NCI-H1092 (cell line): ENCODE data around the gene SKI.

Source experiments
- DNase-seq: peaks from one replicate; lab custom pipeline; 2025; lab: John Stamatoyannopoulos, UW

The SKI gene

DNA sequence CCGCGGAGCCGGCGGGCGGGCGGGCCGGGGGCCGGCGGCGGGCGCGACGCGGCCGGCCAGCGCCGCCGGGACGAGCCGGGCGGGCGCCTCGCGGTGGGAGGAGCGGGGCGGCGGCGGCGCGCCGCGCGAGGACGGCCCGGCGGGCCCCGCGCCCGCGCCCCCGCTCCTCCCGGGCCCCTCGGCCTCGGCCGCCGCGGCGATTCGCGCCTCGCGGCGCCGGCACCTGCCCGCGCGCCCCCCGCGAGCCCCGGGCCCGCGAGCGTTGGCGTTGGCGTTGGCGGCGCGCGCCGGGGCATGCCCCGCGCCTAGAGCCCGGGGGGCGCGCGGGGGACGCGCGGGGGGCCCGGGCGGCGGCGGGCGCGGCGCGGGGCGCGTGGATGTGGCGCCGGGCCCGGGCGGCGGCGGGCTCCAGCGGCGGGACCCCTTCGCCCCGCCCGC is at the start of gene SKI:
Gene SKI, plus strand, starts transcription at position 163 of the 438 bp plus-strand sequence. CDS start 448 bp downstream, outside the sequence.
- DNase-seq = no peak

DNA sequence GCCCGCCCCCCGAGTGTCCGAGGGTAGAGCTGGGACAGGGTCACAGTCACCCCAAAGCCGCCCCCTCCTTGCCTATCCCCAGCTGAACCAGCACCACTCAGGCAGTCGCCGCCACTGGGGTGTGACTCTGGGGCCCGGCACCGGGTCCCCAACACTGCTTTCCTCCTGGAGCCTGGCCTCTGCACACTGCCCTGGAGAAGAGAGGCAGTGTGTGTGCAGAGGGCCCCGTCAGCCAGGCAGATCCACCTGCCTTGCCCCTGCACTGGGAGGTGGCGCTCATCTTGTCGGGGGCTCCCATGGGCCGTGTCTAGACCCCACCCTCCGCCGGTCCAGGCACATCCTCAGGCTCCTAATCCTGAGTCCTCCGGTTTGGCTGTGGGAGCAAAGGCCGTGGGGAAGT is 49.2 kb upstream of the SKI start:
- DNase-seq = no peak

DNA sequence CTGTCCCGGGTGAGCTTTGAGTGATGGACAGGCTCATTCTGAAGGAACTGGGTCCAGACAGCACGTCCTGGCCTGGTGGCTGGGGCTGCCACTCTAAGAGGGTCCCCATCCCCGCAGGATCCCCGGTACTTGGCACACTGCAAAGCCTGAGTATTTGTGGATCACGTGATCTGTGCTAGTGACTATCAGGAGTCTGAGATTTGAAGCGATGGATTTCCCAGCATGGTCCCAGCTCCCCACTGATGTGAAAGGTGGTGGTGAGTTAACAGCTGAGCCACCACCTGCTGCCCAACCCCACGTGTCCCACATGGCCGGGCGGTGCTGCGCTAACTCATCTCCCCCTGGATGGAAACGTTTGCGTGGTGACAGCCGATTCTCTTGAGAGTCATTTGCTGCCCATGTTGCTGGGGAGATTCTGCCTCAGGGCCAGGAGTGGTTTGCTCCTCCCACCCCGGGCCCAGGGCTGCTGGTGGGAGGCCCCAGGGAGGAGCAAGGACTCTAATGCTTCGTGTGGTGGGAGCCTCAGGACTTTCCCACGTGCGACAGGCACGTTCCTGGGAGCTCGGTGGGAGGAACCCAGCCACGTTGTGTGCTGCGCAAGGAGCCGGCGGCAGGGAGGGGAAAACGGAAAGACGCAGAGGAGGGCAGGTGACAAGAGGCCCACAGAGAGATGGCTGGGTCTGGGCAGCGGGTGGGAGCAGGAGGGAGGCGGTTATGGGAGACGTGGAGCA is 48.7 kb upstream of the SKI start:
- DNase-seq = no peak

DNA sequence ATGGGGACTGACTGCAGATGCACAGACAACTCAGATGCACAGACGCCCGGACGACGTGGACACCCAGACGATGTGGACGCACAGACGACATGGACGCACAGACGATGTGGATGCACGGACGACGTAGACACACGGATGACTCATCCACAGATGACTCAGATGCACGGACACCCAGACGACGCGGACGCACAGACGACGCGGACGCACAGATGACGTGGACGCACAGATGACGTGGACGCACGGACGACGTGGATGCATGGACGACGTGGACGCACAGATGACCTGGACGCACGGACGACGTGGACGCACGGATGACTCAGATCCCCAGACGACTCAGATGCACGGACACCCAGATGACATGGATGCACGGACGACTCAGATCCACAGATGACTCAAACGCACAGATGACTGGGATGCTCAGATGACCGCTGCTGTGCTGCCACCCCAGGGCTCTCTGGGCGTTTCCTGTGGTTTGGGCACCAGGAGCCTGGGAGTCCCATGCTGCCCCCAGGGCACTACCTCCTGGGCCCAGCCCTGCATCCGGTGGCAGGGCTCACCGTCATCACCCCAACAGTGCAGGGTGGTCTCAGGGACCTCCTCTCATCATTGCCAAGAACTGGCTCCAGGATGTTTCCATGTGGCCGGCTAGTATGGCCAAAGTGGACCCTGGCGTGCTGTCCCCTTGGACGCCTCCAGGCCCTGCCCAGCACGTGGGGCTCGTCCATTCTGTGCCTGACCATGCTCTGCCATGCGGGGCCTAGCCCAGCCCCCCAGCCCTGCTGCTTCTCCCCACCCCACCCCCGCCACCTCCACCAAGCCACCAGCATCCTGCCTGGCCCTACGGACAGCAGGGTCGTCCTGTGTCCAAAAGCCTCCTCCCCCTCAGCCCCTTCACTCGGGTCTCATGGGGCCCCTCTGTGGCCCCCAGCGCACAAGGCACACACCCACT is 47.5 kb upstream of the SKI start:
- no peak for DNase-seq

DNA sequence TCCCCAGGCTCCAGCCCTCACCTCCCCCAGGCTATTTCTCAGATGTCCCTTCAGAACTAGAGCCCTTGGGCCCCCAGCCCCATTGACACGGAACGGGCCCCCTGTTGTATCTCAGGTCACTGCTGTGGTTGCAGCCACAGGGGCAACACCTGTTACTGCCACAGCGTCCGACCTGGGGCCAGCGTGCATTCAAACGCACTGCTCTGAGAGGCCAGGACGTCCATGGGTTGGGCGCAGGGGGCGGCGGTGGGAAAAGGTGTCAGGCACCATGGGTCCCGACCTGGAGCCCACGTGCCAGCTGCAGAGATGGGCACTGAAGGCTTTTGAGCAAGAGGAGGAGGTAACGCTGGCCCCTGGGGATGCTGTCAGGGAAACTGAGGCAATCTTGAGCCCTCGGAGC is 46.8 kb upstream of the SKI start:
- no peak for DNase-seq

DNA sequence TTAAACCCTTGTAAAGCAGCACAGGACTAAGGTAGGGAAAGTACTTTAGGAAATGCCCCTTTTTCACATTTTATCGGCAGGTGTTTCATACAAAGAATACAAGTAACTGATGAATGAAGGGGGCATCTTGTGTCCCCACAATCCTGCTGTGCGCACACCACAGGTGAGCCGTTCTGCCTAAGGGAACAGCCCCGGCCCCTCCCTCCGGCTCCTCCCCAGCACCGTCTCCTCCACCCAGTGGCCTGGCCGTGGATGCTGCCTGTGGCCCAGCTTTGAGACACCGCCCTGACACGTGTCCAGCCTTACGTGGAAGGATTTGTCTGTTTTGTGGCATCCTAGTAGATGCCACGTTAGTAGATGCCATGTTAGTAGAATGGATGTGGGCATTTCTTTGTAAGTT is 46.4 kb upstream of the SKI start:
- DNase-seq = no peak

DNA sequence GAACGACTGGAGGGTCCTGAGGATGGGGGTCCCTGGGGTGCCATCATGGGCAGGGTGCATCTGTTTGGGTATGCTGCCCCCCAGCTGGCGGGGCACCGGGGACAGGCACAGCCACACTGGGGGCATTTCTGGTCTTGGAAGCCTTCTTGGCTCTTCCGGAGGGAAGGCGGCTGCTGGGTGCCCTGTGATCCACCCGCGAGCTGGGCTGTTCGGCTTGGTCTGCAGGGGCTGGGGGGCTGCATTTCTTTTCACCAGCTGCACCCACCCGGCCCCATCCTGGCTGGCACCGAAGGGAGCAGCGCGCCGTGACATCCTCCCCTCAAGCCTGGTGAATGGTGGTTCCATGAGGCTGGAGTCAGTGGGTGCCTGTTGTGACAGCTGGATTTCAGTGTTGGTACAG is 45.7 kb upstream of the SKI start:
- DNase-seq = no peak

DNA sequence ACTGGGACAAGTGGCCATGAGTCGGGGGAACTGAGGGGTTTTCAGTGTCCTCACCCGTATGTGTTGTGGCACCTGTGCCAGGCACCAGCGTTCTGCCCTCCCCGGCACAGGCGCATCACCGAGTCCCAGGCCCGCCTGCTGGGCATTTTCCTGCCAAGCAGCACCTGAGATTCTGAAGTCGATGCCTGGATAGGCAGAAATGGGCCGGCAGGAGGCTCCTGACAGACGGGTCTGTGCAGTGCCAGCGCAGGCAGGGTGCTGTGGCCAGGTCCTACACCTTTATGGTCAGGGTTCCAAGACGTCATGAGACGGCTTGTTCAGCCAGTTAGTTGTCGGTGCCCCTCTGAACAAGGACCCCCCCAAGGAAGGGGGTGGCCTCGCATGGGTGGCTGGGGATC is 44.2 kb upstream of the SKI start:
- no peak for DNase-seq

DNA sequence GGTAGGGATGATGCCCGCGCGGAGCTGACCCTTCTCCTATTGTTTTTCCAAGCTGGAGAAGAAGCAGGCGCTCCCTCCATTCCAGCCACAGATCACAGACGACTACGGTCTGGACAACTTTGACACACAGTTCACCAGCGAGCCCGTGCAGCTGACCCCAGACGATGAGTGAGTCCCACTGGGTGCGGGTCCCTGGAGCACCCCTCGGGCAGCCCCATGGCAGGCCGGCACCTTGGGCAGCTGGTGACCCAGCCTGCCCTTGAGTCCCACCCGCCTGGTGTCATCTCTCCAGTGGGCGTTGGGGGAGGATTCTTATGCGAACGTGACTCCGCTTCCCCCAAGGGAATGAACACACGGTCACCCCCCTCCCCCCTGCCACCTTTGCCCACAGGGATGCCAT is 43.6 kb upstream of the SKI start:
- DNase-seq = no peak

DNA sequence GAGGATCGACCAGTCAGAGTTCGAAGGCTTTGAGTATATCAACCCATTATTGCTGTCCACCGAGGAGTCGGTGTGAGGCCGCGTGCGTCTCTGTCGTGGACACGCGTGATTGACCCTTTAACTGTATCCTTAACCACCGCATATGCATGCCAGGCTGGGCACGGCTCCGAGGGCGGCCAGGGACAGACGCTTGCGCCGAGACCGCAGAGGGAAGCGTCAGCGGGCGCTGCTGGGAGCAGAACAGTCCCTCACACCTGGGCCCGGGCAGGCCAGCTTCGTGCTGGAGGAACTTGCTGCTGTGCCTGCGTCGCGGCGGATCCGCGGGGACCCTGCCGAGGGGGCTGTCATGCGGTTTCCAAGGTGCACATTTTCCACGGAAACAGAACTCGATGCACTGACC is 43.2 kb upstream of the SKI start:
- DNase-seq = no peak

DNA sequence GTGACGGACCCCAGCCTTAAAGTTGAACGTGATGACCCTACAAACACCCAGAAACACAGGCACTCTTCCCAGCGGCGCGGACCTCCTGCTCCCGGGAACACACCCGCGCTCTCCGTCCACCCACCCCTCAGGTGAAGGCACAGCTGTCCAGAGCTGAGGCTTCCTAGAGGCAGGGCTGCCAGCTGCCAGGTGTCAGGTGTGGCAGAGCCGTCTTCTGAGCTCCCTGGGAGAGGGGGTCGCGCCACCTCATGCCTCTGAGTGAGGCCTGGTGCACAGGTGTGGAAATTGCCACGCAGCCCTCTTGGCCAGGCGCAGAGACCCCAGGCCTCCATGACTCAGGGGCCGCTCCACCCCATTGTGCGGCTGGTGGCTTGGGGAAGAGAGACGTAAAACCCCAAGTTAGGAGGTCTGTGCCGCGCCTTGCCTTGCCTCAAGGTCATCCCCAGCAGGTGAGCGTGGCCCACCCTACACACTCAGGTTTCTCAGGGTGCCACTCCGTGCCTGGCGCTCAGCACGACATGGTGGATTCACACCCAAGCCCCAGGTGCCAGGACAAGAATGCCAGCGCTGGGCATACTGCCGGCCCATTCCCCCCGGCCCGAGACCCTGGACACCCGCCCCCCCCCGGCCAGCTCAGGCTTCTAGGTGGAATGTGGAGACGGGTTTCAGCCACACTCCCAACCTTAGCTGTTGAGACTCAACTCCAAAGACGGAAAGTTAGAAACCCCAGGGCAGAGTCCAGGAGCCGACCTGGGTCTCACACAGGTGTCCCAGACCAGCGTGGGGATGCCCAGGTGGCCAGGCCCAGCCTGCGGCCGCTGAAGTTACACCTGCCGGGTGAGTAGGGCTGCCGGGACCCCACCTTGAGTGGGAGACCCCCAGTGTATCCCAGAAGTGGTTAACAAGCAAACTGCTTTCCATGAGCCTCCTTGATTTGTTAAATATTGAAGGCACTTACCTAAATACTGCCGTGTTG is 42.0 kb upstream of the SKI start:
- DNase-seq = no peak

DNA sequence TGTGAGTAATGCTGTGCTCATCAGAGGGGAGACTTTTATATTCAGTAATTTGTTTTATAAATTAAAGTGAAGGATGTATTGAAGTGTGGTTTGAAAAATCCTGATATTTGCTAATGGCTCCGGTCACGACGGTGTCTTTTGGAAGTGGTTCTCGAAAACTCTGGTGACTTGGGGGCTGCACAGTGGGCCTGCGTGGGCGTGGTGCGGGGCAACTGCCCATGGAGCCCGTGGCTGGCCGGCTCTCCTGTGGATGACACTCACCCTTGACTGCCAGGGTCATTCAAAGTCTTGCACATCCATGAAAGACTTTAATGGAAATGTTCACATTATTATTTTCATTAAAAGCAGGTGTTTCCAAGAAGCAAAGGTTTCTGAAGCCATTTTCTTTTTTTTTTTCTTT is 41.2 kb upstream of the SKI start:
- no peak for DNase-seq

DNA sequence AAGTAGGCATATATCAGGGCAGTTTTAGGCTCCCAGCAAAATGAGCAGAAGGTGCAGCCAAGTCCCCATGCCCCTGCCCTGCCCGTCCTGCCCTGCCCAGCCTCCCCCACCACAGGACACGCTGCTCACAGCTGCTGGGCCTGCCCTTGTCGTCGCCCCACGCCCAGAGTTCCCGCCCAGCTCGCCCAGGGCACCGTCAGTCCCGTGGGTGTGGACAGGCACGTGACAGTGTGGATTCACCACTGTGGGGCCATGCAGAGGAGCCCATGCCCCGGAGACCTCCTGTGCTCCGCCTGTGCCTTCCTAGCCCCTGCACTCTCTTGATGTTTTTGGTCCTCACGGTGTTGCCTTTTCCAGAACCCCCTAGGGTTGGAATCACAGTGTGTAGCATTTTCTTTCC is 40.5 kb upstream of the SKI start:
- no peak for DNase-seq

DNA sequence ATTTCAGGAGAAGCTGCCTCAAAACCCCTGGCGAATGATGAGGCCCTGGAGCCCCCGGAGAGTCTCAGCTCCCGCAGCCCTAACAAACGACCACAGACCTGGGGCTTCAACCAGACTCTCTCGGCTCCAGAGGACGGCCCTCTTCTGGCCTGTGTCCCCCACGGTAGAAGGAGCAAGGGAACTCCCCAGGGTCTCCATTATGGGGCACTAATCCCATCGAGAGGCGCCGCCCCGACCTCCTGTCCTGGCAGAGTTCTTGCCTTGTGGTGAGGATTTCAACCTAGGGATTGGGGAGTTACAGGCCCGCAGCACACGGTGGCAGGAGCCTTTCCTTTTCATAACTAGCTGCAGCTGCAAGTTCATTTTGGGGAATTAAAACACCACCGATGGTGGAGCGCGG is 39.8 kb upstream of the SKI start:
- no peak for DNase-seq

DNA sequence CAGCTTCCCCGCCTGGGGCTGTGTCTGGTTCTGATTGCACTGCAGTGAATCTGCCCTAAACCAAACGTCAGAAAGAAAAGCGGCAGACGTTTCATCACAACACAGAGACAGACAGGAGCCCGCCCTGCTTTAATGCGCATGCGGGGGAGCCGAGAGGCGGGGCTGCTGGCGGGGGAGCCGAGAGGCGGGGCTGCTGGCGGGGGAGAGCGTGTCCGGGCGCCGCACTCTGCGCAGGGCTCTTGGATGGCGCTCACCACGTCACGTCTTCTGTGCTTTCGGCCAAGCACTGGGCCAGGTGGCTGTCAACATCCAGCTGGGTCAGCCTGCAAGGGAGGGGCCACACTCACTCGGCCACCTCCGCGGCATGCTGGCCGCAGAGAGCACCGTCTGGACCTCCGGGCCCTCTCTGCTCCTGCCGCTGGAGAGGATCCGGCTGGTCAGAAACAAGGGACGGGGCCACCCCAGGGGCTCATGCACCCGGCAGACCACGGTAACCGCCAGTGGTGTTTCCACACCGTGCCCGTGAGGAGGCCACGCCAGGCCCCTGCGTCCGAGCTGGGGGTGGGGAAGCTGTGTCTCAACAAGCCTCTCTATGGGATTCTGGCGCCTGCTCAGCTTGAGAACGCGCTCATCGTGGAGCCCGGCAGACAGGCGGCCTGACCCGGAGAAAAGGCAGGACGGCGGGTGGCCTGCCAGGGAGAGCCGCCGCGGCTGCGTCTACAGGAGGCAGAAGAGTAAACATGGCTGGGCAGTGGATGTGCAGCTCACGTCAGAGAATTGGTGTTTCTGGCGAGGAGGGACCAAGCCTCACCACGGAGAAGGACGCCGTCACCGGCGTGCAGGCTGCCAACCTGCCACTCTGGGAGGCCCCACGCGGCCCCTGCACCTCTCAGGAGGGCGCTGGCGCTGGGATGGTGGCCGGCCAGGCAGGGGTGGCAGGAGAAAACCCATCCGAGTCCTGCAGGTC is 38.4 kb upstream of the SKI start:
- peak; percentile 83 for DNase-seq

DNA sequence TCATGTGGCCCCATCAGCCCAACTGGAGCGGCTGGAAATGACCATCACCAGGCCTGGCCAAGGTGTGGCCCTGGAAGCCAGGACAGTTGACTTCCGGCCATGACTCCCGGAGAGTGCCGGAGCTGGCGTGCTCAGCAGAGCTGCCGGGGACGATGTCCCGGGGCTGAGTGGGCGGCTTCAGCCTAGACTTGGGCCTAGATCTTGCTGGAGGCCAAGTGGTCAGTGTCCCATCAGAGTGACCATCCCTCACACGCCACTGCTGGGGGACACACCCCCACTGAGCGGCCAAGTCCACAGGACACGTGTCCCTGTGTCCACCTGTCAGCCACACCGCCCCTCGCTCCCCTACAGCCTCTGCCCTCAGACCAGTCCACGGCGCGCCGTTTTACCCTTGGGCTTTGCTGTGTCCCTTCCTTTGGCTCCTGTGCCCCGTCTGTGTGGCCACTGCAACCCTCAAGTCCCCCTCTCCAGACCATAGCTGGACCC is 37.6 kb upstream of the SKI start:
- DNase-seq = no peak

DNA sequence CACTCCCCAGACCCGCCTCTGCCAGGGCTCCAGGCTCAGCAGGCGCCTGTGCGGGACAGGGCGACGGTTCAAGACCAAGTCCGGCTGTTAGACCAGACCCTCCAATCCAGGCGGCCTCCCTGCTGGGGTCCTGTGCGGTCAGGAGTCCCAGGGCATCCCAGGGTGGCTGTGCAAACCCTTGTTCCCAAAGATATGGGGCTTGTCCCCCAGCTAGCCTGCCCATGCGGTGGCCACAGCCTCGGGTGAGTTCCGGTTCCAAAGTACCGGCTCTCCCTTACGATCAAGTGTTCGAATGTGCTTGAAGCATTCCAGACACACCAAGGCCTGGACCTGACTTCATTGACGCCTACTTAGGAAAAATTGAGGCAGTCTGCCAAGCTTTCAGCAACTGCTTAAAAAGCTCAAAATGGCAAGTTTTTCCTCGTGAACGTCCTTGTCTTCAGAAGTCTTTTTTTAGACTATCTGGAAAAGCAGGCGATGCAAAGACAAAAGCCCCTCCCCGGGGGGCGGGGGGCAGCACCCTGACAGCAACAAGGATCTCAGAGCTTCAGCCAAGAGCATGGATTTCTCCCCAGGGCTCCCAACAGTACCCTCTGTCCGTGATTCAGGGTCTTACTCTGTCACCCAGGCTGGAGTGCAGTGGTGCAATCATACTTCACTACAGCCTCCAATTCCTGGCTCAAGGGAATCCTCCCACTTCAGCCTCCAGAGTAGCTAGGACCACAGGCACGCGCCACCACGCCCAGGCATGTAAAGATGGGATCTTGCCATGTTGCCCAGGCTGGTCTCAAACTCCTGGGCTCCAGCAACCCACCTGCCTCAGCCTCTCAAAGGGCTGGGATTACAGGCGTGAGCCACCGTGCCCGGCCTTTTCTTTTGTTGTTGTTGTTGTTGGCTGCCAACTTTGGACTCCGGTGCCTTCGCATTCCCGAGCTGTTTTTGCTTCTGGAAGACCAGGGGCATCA is 35.8 kb upstream of the SKI start:
- no peak for DNase-seq

DNA sequence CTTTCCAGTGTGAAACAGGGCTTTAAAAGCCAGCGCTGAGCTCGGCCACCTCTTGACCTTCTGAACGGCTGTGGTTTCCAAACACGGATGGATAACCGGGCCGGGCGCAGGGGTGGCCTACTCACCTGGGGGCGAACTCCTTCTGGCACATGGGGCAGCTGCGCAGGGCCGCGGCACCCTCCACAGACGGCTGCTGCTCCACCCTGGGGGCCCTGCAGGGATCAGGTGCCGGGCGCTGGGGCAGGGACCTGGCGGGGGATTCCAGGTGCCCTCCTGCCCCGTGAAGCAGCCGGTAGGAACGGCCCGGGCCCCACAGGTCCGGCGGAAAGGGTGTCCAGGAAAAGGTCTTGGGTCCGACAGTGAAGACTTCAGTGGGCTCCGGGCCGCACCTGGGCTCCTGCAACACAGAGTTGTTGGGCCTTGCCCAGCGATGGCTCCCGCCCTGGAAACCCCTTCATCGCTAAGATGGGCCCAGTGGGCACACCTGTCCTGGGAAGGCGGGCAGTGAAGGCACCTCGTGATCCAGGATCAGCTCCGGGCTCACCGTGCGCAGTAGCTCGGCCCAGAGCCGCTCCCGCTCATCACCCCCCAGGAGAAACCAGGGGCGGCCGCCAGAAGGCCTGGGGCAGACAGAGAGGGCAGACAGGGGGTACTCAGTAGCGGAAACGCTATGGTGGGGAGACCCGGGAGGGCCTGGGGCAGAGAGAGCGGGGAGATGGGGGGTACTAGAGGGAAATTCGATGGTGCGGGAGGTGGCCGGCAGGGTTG is 34.4 kb upstream of the SKI start:
- DNase-seq = no peak
